H1 (cell line): ENCODE measurements around the gene SEC62. TPM values are rescaled to one million over a fixed set of nuclear protein-coding genes. Genes with fewer than 3 reads are reported as not detected.

Source experiments
- CTCF ChIA-PET: fragments of 300-600 bp; sonication (Branson Sonifier 250); formaldehyde crosslinking; loops from one replicate; lab custom pipeline; 2021; ENCODE audit not compliant: partially characterized antibody; lab: Charles Lee
- POLR2A ChIA-PET: fragments of 300-600 bp; sonication (Branson Sonifier 250); formaldehyde crosslinking; loops from one replicate; lab custom pipeline; 2021; ENCODE audit warnings: inconsistent platforms; ENCODE audit not compliant: partially characterized antibody; lab: Charles Lee
- DNase-seq, 2 experiments: peaks; one replicate each; pipeline versions ENCODE4 v3.0.0 to v3.0.0-alpha.2; 2010 to 2022; ENCODE audit warnings: low spot score in 2 of 2, low read depth in 1 of 2, mixed read lengths in 1 of 2
- FAIRE-seq: peaks from 2 replicates; lab custom pipeline; 2011; peaks lifted over from hg19 to GRCh38; lab: Jason Lieb, UNC
- H2AFZ ChIP-seq: 2 replicates; pipeline ENCODE4 v1.8.1; 2012; ENCODE audit warnings: low read length, inconsistent platforms
- H2AK5ac ChIP-seq: 2 replicates; pipeline ENCODE4 v1.6.1; 2013; ENCODE audit warnings: low read depth, low read length
- H2BK120ac ChIP-seq: replicated peaks from 2 replicates; pipeline ENCODE3; 2013; ENCODE audit warnings: low read depth, low read length, inconsistent platforms
- H2BK12ac ChIP-seq: 2 replicates; pipeline ENCODE4 v1.6.1; 2013; ENCODE audit warnings: low read depth, low read length
- H2BK15ac ChIP-seq: 2 replicates; pipeline ENCODE4 v1.6.1; 2013; ENCODE audit warnings: low read length
- H2BK20ac ChIP-seq: 2 replicates; pipeline ENCODE4 v1.6.1; 2013; ENCODE audit warnings: low read length
- H2BK5ac ChIP-seq: 2 replicates; pipeline ENCODE4 v1.6.1; 2013; ENCODE audit warnings: low read depth, low read length
- H3K14ac ChIP-seq: 2 replicates; pipeline ENCODE4 v1.6.1; 2013; ENCODE audit warnings: inconsistent platforms; ENCODE audit not compliant: insufficient read length
- H3K18ac ChIP-seq: 2 replicates; pipeline ENCODE4 v1.6.1; 2013; ENCODE audit warnings: low read length; ENCODE audit errors: extremely low read depth
- H3K23ac ChIP-seq: 2 replicates; pipeline ENCODE4 v1.6.1; 2013; ENCODE audit warnings: inconsistent platforms; ENCODE audit not compliant: insufficient read length
- H3K23me2 ChIP-seq: 2 replicates; pipeline ENCODE4 v1.6.1; 2013; ENCODE audit warnings: low read depth, low read length
- H3K27ac ChIP-seq: 2 replicates; pipeline ENCODE4 v1.6.1; 2011; ENCODE audit warnings: low read depth, low read length, inconsistent platforms
- H3K27me3 ChIP-seq, 4 experiments: replicated peaks in 1 of 4; 1 replicate in 1 of 4; 2 replicates in 3 of 4; pipeline versions ENCODE4 v1.6.1 to v1.8.1; 2011 to 2013; ENCODE audit warnings: low read length in 3 of 4, mild to moderate bottlenecking in 3 of 4, inconsistent platforms in 2 of 4, mixed read lengths in 2 of 4, moderate library complexity in 1 of 4; ENCODE audit not compliant: control insufficient read depth in 3 of 4, insufficient read depth in 3 of 4; ENCODE audit errors: extremely low read depth in 1 of 4
- H3K36me3 ChIP-seq, 4 experiments: 2 replicates each; pipeline versions ENCODE4 v1.6.1 to v1.8.1; 2011 to 2013; ENCODE audit warnings: mild to moderate bottlenecking in 4 of 4, low read length in 3 of 4, moderate library complexity in 2 of 4, control low read depth in 1 of 4, inconsistent platforms in 1 of 4; ENCODE audit not compliant: insufficient read depth in 4 of 4, control insufficient read depth in 2 of 4
- H3K4ac ChIP-seq: replicated peaks from 2 replicates; pipeline ENCODE3; 2013; ENCODE audit warnings: low read length, low read depth, mixed read lengths, inconsistent platforms; ENCODE audit not compliant: insufficient read length
- H3K4me1 ChIP-seq, 4 experiments: replicated peaks in 1 of 4; 1 replicate in 1 of 4; 2 replicates in 3 of 4; pipeline versions ENCODE4 v1.6.1 to v1.8.1; 2011 to 2013; ENCODE audit warnings: low read length in 3 of 4, inconsistent platforms in 2 of 4, mixed read lengths in 1 of 4; ENCODE audit not compliant: insufficient read depth in 4 of 4, control insufficient read depth in 3 of 4
- H3K4me2 ChIP-seq, 2 experiments: 2 replicates each; pipeline versions ENCODE4 v1.6.1 to v1.8.1; 2011 to 2013; ENCODE audit warnings: low read depth in 2 of 2, low read length in 2 of 2, control low read depth in 1 of 2, inconsistent platforms in 1 of 2, mild to moderate bottlenecking in 1 of 2; ENCODE audit not compliant: insufficient read depth in 1 of 2
- H3K4me3 ChIP-seq, 4 experiments: fragments of 200-600, 300-600 bp in 1 of 4; sonication (generic), shearing (Covaris generic), sonication (Bioruptor Twin) in 1 of 4; 2 replicates each; pipeline versions ENCODE4 v1.5.1 to v1.8.1; 2011 to 2016; ENCODE audit warnings: low read length in 4 of 4, low read depth in 3 of 4, control low read depth in 2 of 4, inconsistent platforms in 2 of 4, mild to moderate bottlenecking in 2 of 4, mixed read lengths in 1 of 4, moderate library complexity in 1 of 4; ENCODE audit not compliant: insufficient read depth in 2 of 4; ENCODE audit errors: extremely low read depth in 1 of 4
- H3K56ac ChIP-seq: replicated peaks from 2 replicates; pipeline ENCODE3; 2013; ENCODE audit warnings: low read depth, mild to moderate bottlenecking, mixed read lengths, low read length, inconsistent platforms; ENCODE audit not compliant: insufficient read length
- H3K79me1 ChIP-seq: 2 replicates; pipeline ENCODE4 v1.6.1; 2013; ENCODE audit warnings: low read depth, low read length, control low read depth
- H3K79me2 ChIP-seq, 2 experiments: 2 replicates each; pipeline versions ENCODE4 v1.6.1 to v1.8.1; 2012 to 2013; ENCODE audit warnings: low read length in 2 of 2, mild to moderate bottlenecking in 2 of 2, inconsistent platforms in 1 of 2; ENCODE audit not compliant: insufficient read depth in 2 of 2, control insufficient read depth in 1 of 2
- H3K9ac ChIP-seq, 4 experiments: replicated peaks in 1 of 4; 1 replicate in 1 of 4; 2 replicates in 3 of 4; pipeline versions ENCODE4 v1.6.1 to v1.8.1; 2011 to 2013; ENCODE audit warnings: low read depth in 3 of 4, low read length in 3 of 4, control low read depth in 2 of 4, mild to moderate bottlenecking in 2 of 4, moderate library complexity in 2 of 4, inconsistent platforms in 1 of 4; ENCODE audit errors: extremely low read depth in 1 of 4
- H3K9me3 ChIP-seq, 2 experiments: 2 replicates each; pipeline versions ENCODE4 v1.6.1 to v1.8.1; 2012 to 2013; ENCODE audit warnings: mild to moderate bottlenecking in 2 of 2, moderate library complexity in 2 of 2, control low read depth in 1 of 2, inconsistent platforms in 1 of 2, low read depth in 1 of 2, low read length in 1 of 2, mixed read lengths in 1 of 2; ENCODE audit not compliant: insufficient read depth in 2 of 2
- H4K20me1 ChIP-seq, 2 experiments: replicated peaks in 1 of 2; 2 replicates each; pipeline versions ENCODE3 to v1.8.1; 2011 to 2013; ENCODE audit warnings: inconsistent platforms in 2 of 2, low read length in 2 of 2, mild to moderate bottlenecking in 1 of 2; ENCODE audit not compliant: insufficient read depth in 2 of 2, control insufficient read depth in 1 of 2
- H4K5ac ChIP-seq: 2 replicates; pipeline ENCODE4 v1.6.1; 2013; ENCODE audit warnings: low read length, low read depth, mixed read lengths, inconsistent platforms; ENCODE audit not compliant: insufficient read length
- H4K8ac ChIP-seq: 2 replicates; pipeline ENCODE4 v1.8.0; 2013; ENCODE audit warnings: mild to moderate bottlenecking, moderate library complexity, low read length, inconsistent platforms; ENCODE audit not compliant: insufficient read depth; ENCODE audit errors: extremely low read depth
- H4K91ac ChIP-seq: replicated peaks from 2 replicates; pipeline ENCODE3; 2013; ENCODE audit warnings: low read length, mixed read lengths, inconsistent platforms; ENCODE audit not compliant: insufficient read length
- BACH1 ChIP-seq: IDR thresholded peaks from 2 replicates; pipeline ENCODE4 v1.6.1; 2012; ENCODE audit warnings: low read length, improper control_type of control experiment
- CREB1 ChIP-seq: IDR thresholded peaks from 2 replicates; pipeline ENCODE4 v1.6.1; 2012; ENCODE audit warnings: inconsistent platforms
- HDAC2 ChIP-seq, 2 experiments: fragments of 300-600 bp in 1 of 2; sonication (generic) in 1 of 2; IDR thresholded peaks; 2 replicates each; pipeline ENCODE4 v1.6.1; 2011 to 2012; ENCODE audit warnings: low read depth in 2 of 2, low read length in 2 of 2, mild to moderate bottlenecking in 2 of 2, moderate library complexity in 2 of 2, borderline replicate concordance in 1 of 2, inconsistent platforms in 1 of 2
- HDAC6 ChIP-seq: IDR thresholded peaks from one replicate; pipeline ENCODE4 v1.7.1; 2012; ENCODE audit warnings: low read depth, mild to moderate bottlenecking, inconsistent platforms, low read length, moderate library complexity
- POU5F1 ChIP-seq: IDR thresholded peaks from 2 replicates; pipeline ENCODE4 v1.6.1; 2011; ENCODE audit warnings: low read depth, mild to moderate bottlenecking, low read length, moderate library complexity
- RAD21 ChIP-seq, 2 experiments: IDR thresholded peaks in 1 of 2; conservative IDR thresholded peaks in 1 of 2; 2 replicates each; pipeline ENCODE4 v1.6.1; 2011; ENCODE audit warnings: low read depth in 2 of 2, low read length in 2 of 2, improper control_type of control experiment in 1 of 2, inconsistent platforms in 1 of 2, mild to moderate bottlenecking in 1 of 2, moderate library complexity in 1 of 2
- SAP30 ChIP-seq: fragments of 300-600 bp; sonication (generic); IDR thresholded peaks from 2 replicates; pipeline ENCODE4 v1.7.1; 2012; ENCODE audit warnings: low read length, moderate library complexity, mild to moderate bottlenecking, inconsistent platforms; ENCODE audit not compliant: insufficient read depth, insufficient replicate concordance
- SP1 ChIP-seq: IDR thresholded peaks from 2 replicates; pipeline ENCODE4 v1.6.1; 2011; ENCODE audit warnings: low read depth, low read length
- TEAD4 ChIP-seq: IDR thresholded peaks from 2 replicates; pipeline ENCODE4 v1.6.1; 2012; ENCODE audit warnings: low read depth, low read length, inconsistent platforms, mixed read lengths
- YY1 ChIP-seq: IDR thresholded peaks from 2 replicates; pipeline ENCODE4 v1.6.1; 2011; ENCODE audit warnings: low read depth, mild to moderate bottlenecking, low read length
- WGBS, 2 experiments: shearing (Covaris generic) in 1 of 2; methylation state at CpG; one replicate each; pipeline versions ENCODE4 v1.1.6 to v1.1.7; 2013 to 2015; ENCODE audit warnings: low lambda C conversion rate in 2 of 2, mixed read lengths in 2 of 2, inconsistent platforms in 1 of 2, low coverage in 1 of 2, missing lambda C conversion rate in 1 of 2; ENCODE audit not compliant: insufficient replicate concordance in 2 of 2, insufficient coverage in 1 of 2, insufficient read length in 1 of 2; ENCODE audit errors: extremely low coverage in 1 of 2, missing lambda C conversion rate in 1 of 2; 5-methylcytosine and 5-hydroxymethylcytosine counted together
- polyA plus RNA-seq, 7 experiments: library from polyadenylated mRNA; depleted of rRNA in 3 of 7; stranded (reverse) in 5 of 7; unstranded in 2 of 7; fragments of >200 nt in 5 of 7; fragments of 200-250 nt in 2 of 7; gene quantifications; 1 replicate in 5 of 7; 2 replicates in 1 of 7; 4 replicates in 1 of 7; pipeline versions ENCODE4 v1.2.1 to v1.2.3, GENCODE V29; 2011 to 2013; ENCODE audit warnings: missing spikeins in 2 of 7, mixed read lengths in 2 of 7
- total RNA-seq: library from RNA; stranded (reverse); fragmentation: NEBNext Ultra II Directional; extraction: Animal tissue kit (Norgen Biotek cat#: 25700); gene quantifications from 2 replicates; pipeline ENCODE4 v1.2.1, GENCODE V29; 2021

Gene SEC62
- total and polyA plus RNA-seq, 2 of the 8 experiments (the other 6 are each of a cell fraction or from before 2014, with no cell fraction given), result 67.8 to 113 TPM

- POLR2A ChIA-PET, result interaction anchor here (0.6 kb wide), 1 partner anchor 51 kb away, joined by 3 read pairs; no protein-coding TSS in a partner anchor
- no peaks in the 10 kb centered on the region for H3K79me2 ChIP-seq
- peak within 1 kb of the TSS; percentile 53; the same call in 1 of the 2 replicates for H4K8ac ChIP-seq
- H3K4me2 ChIP-seq, result peak within 1 kb of the TSS; percentile 69 to 79
- no peak within 1 kb of the TSS for H2BK12ac ChIP-seq
- no peaks in the 10 kb centered on the region for H3K79me1 ChIP-seq
- no peak within 1 kb of the TSS for H3K4ac ChIP-seq
- peaks cover 7% of the 10 kb centered on the region; the same call in 1 of the 2 replicates for H3K23me2 ChIP-seq
- no peaks in the 10 kb centered on the region for H3K9me3 ChIP-seq
- H3K56ac ChIP-seq, result peak within 1 kb of the TSS; percentile 39
- H3K14ac ChIP-seq, result no peak within 1 kb of the TSS
- peak within 1 kb of the TSS; percentile 83; the same call in 1 of the 2 replicates for H2AFZ ChIP-seq
- WGBS, 2 experiments, result 8% methylated on average over 62 of the region's 78 CpGs; no CpG with 5 or more reads in 1 of the 2 experiments
- no peak within 1 kb of the TSS for H3K23ac ChIP-seq
- no peaks in the 10 kb centered on the region for H3K36me3 ChIP-seq
- no peak within 1 kb of the TSS for H2BK120ac ChIP-seq
- no peak within 1 kb of the TSS for H4K5ac ChIP-seq
- peak within 1 kb of the TSS; percentile 56; the same call in 1 of the 2 replicates for H3K18ac ChIP-seq
- H3K9ac ChIP-seq, result peak within 1 kb of the TSS in 3 of 4 experiments; percentile 6 to 20 (median 10); a peak in 3 of 7 replicates
- no peak within 1 kb of the TSS for H3K27ac ChIP-seq
- no peaks in the 10 kb centered on the region for H4K20me1 ChIP-seq
- peaks cover 0 to 7% (median 5%) of the 10 kb centered on the region in 4 experiments; a peak in 4 of 7 replicates for H3K4me1 ChIP-seq
- no peak within 1 kb of the TSS for H2BK15ac ChIP-seq
- H3K4me3 ChIP-seq, result peak within 1 kb of the TSS; percentile 54 to 81 (median 76)
- H3K27me3 ChIP-seq, result no peaks in the 10 kb centered on the region
- peak within 1 kb of the TSS; percentile 29 for H4K91ac ChIP-seq
- FAIRE-seq (no peak), DNase-seq (peak; percentile 54 to 97)
- no peak within 1 kb of the TSS for H2AK5ac ChIP-seq
- no peak within 1 kb of the TSS for H2BK20ac ChIP-seq
- no peak within 1 kb of the TSS for H2BK5ac ChIP-seq
- CTCF ChIA-PET, result interaction anchor here (0.8 to 3.0 kb wide), 4 partner anchors 17 to 216 kb away, joined by 3 to 17 read pairs (median 4); no protein-coding TSS in a partner anchor
- TF ChIP-seq SP1, result no peak
- TF ChIP-seq TEAD4, result 0 out of 2 replicates have a peak, but pooled peaks have one; percentile 12
- peak; percentile 61 for TF ChIP-seq CREB1
- TF ChIP-seq RAD21 (IDR thresholded peaks at IDR 0.05 in 1 of 2, conservative IDR thresholded peaks at IDR 0.05 in 1 of 2; ENCODE audit: low read depth in 2 of 2, low read length in 2 of 2), result peak; percentile 39 to 68; a peak in 3 of 4 replicates
- TF ChIP-seq HDAC6, result no peak
- no peak for TF ChIP-seq BACH1
- no peak for TF ChIP-seq POU5F1
- 0 out of 4 replicates have a peak, but pooled peaks of 1 of the 2 experiments have one; percentile 43 for TF ChIP-seq HDAC2 (IDR thresholded peaks at IDR 0.05; ENCODE audit: borderline replicate concordance in 1 of 2, low read depth in 2 of 2, low read length in 2 of 2)
- TF ChIP-seq YY1, result 0 out of 2 replicates have a peak, but pooled peaks have one; percentile 7
- no peak for TF ChIP-seq SAP30
Measured at GRCh38 chr3:170037463-170038433, 71.1 kb downstream of the SEC62 start, which contains the start of gene GPR160. Gene GPR160 (plus strand): TSS chr3:170037995. CDS start chr3:170083973, 45,978 bp downstream.
